Measurements from ENCODE around the gene ASB5.

ASB5 gene

GRCh38 chr4:176185051-176185450 is 84.0 kb downstream of the ASB5 start:
- DNase-seq: no peak

Data from anterior cingulate cortex (tissue), 58 donors.